Epidermal melanocyte (primary cell): ENCODE data around the gene EFL1.
"Not testable (repeated sequence)": the region's sequence is repeated elsewhere in the genome, so short reads cannot be mapped to it uniquely, and the experiment has no call there.

Experiments
- DNase-seq: peaks from one replicate; pipeline ENCODE4 v3.0.0; 2011; ENCODE audit warnings: low spot score; ENCODE audit not compliant: insufficient read length

Gene EFL1

DNA sequence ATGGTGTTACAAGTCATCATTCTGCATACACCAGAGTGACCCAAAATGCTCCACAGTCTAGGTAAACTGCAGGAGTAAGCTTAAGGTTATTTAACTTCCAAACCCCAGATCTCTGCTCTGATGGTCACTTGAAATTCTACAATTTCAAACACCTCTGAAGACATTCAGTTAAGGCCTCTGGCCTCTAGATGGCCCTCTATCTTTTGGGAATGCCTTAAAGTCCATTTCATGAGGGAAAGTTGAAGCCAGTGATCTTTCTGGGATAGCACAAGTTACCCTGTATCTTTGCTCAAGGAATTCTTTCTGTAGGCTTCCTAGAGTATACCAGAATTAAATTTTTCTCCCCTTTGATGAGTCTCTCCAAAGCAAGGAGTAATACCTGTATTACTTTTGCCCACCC is 18.7 kb upstream of the EFL1 start:
- DNase-seq: not testable (repeated sequence)

DNA sequence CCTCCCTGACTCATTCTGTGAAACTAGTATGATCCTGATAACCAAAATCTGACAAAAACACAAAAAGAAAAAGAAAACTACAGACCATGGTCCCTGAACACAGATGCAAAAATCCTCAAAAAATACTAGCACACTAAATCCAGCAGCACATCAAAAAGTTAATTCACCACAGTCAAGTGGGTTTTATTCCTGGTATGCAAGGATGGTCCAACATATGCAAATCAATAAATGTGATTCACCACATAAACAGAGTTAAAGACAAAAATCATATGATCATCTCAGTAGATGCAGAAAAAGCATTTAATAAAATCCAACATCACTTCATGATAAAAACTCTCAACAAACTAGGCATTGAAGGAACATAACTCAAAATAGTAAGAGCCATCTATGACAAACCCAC is 12.9 kb upstream of the EFL1 start:
- no peak for DNase-seq

DNA sequence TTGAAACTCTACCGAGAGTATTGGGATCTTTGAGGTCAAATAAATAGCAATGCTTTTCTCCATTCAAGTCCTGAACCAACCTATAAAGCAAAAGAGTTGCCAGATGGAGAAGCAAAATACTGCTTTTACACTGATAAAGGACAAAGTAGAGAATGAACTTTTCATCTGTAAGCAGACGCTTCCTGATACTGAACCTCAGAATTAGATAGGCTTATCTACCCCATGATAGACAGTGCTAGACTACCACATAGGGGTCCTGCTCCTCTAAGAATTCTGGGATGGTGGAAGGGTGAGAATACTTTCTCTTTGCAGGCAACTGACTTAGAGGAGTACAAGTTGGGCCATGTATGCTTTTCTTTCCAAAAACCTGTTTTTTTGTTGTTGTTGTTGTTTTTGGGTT is 9.6 kb upstream of the EFL1 start:
- DNase-seq: no peak

DNA sequence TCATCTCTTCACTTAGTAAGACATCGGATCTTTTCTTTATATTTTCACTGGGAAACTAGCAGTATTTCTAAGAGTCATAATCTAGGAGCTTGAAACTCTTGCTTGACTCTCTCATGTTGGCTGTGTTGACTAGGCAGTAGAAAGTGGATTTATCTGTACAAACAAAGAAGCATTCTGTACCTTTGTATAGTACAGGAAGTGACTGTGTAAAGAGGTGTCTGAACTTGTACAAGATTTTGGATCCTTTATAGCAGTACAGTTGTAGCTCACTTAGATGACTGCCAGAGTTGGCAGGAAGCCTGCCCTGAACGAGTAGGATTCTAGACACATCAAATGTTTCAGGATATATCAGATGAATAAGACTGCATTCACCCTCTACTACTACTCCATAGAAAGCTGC is 5.9 kb upstream of the EFL1 start:
- DNase-seq: not testable (repeated sequence)

DNA sequence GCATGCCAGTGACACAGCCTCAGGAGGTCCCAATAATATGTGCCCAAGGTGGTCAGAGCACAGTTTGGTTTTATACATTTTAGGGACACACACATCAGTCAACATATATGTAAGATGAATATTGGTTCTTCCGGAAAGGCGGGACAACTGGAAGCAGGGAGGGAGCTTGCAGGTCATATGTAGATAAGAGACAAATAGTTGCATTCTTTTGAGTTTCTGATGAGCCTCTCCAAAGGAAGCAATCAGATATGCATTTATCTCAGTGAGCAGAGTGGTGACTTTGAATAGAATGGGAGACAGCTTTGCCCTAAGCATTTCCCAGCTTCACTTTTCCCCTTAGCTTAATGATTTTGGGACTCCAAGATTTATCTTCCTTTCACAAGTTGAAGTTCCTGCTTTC is 4.6 kb upstream of the EFL1 start:
- DNase-seq: not testable (repeated sequence)

DNA sequence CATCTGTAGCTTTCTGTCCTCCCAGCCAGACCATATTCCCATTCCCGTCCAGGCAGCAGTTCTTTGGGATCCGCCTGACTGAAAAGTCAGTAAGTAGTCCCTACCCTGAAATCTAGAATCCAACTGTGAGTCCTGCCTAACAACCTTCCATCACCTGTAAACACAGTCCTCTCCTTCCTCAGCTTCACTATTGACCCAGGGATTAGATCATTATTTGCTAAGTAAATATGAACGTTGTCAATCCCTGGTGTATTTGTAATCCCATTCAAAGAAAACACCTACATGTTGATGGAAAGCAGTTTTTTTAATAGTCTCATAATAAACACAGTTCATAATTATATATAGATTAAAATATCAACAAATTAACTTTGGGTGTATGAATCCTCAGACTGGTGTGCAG is 816 bp upstream of the EFL1 start:
- no peak for DNase-seq

DNA sequence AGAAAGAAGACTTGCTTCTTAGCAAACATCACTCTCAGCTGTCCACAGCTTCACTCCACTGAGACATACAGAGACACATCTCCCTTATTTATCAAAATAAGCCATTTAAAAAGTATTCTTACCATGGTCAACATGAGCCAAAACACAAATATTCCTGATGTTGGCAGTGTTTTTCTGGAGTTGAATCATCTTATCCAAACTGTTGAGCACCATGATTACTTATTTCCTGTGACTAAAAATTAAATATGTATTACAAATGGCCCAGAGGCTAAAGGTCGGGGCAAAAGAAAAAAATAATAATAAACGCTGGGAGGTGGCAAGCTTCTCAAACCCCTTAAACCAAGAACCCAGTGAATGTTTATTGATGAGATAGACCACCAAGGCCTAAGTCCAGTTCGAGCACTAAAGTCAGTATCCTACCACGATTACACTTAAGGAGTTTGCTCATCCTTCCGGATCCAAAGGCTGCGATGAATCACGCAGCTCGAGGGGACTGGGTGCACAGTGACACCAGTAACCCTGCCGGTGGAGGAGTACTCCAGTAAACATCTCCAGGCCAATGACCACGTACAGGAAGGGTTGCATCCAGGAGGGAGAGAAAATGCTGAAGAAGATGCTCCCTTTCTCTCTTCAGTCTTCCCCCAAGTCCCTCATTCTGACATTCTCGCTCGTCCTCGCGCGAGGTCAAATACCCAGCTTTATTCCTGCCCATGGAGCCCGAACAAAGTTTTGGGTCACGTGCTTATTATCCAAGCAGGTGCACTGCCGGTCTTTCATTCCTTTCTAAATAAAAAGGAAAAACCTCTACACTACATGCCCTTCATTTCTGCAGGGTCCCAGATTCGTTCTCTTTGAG is 740 bp downstream of the EFL1 start:
- not testable (repeated sequence) for DNase-seq

DNA sequence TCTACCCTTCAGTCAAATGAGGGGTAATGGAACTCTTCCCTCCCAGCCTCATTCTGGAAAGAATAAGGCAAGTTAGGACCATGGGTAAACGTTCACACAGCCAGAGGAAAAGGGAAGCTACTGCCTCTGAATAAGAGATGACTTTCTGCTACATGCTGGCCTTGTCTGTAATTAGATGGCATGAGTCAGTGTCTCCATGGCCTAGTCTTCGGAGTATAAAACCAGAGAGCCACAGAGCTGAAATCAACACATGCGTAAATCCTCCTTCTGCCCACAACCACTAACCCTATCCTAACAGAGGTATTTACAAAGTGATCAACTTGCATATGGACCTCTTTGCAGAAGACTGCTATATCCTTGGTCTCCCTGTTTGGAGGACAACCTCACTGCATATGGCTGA is 14.3 kb downstream of the EFL1 start:
- not testable (repeated sequence) for DNase-seq

DNA sequence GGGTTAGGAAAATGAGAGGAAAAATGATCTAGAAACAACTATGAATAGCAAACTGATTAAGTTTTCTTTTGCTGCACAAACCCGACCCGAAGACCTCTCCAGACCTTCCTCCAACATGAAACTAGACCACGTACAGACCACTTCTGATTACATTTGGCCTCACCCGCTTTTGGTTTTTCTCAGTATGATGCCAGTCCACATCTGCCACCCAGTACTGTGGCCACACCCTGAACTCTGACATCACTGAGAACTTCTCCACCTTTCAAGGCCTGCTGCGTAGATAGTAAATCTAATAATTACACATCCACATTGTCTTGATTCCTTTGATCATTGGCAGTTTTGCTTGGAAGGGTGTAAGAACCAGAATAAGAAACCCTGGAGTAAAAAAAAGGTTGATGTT is 16.6 kb downstream of the EFL1 start:
- DNase-seq: not testable (repeated sequence)

DNA sequence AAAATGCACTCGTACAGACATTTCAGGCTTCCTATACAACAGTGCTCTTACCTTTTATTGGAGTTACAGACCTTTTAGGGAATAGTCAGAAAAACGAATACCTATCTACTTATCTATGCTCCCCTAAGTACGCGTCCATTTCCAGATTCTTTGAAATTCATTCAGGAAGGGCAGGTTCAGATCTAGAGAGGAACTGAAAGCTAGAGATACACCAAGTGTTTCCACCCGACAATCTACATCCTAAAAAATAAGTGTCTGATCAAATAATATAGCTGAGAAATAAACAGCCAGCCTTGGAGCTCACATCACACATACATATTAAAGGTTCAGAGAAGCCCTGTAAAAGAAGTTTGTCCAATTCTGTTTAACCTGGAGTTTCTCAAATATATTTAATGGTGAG is 18.9 kb downstream of the EFL1 start:
- DNase-seq: not testable (repeated sequence)

DNA sequence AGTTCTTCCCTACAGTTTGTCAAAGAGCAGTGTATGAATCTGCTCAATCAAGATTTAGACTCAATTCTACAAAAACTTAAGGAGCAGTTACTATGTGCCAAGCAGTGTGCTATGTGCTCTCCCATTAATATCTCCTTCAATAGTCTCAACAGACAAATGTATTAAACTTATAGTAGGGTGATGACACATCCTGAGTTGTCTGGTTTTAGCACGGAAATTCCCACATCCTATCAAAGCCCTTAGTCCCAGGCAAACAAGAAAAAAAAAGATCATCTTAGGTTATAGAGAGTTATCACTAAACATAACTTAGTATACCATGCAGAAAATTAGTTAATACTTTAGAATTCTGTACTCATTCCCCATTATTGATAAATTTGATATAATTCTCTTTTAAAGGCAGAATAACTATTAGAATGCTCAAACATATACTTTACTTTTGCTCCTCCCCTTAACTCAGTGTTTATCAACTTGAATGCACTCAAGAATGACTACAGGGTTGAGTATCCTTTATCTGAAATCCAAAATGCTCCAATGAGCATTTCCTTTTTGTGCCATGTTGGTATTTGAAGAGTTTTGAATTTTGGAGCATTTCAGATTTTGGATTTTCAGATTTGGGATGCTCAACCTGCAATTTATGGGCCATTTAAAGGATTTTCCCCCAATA is 20.6 kb downstream of the EFL1 start:
- not testable (repeated sequence) for DNase-seq

DNA sequence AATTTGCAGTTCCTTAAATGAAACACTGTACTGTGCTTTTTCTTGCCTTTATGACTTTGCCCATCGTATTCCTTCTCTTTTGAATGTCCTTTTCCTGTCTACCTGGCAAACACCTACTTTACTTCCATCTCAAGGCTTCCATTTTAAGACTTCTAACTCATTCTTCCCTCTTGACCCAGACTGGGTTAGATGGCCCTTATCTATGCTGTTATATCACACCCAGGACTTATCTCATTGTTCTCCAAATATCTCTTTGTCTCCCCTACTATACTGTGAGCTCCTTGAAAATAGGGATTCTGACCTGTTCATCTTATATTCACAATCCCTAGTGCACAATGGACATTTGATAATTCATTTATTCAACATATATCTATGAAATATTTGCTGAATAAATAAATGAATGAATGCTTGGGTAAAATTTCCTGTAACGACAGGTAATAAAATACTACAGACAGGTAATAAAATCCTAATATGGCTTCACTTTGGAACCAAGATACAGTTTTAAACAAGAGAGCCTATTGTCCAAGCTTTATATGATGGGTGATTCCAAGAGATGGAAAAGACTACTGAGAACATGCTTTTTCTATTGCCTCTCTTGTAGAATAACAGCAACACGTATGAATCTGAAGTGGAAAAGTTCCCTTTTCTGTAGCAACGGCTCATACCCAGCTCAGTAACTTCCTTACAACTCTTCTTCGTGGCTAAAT is 22.7 kb downstream of the EFL1 start:
- no peak for DNase-seq

DNA sequence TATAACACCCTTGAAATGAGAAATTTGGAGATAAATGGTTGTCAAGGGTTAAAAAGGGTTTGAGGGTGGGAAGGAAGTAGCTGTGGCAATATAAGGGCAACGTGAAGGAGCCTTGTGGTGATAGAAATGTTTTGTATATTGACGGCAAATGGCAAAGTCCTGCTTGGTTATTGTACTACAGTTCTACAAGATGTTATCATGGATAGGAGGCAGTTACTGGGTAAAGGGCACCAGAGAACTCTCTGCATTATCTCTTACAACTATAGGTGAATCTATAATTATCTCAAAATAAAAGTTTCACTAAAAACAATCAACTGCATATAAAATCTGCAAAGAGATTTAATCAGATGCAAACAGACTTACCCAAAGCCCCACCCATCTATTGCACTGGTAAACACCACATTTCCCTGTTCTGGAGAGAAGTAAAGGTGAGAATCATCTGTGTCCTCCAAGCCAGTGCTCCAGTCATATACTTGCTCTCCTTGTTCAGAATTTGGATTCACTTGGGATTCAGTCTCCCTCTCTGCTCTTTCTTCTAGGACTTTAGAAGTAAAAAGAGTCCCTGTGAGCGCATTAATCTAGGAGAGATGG is 24.5 kb downstream of the EFL1 start:
- not testable (repeated sequence) for DNase-seq

DNA sequence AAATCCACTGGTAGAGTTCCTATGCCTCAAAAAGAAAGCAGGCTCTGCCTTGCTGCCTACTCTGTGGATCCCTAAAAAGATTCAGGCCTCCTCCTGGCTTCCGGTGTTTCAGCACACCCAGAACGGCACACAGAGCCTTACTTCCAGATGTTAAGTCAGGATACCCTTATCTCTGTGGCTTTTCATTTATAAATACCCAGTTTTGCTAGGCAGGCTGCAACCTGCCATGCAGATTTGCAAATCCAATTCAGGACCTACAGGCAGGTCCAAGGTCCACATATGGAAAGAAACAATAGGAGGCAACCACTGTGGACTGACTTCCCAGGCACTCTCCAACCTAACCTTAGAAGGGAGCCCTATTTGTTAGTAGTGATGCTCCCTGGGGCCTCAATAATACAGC is 30.7 kb downstream of the EFL1 start:
- no peak for DNase-seq

DNA sequence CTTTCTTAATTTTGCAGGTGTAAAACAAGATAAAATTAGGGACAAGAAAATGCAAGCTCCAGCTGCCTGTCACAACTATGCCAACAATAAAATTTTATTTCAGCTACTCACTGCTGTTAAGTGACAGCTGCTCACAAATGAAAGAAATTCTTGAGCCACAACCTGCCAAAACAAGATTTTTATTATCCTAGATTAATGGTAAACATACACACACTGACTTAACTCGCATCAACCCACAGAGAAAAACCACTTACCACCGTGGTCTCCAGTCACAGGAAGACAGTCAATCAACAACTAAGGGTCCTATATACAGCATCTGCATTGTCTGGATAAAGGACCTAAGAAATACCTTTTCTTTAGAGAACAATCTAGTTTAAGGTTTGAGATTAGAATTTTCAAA is 31.3 kb downstream of the EFL1 start:
- DNase-seq: no peak

DNA sequence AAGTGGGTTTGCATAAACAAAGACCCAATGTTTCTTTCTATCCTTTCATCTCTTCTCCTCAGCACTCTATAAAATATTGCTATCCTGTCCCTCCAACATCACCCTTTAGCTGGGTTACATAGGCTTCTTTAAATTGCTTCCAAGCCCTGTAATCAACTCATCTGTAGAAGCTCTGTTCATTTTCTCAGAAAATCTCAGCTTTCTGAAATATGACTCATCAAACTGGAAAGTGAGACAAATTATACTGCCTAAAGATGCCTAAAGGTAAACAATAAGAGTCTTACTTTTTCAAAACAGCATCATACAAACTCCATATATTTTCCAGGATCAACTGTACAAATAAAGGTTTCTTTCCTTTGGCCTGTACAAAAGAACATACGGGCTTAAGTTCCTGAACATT is 33.8 kb downstream of the EFL1 start:
- DNase-seq: no peak

DNA sequence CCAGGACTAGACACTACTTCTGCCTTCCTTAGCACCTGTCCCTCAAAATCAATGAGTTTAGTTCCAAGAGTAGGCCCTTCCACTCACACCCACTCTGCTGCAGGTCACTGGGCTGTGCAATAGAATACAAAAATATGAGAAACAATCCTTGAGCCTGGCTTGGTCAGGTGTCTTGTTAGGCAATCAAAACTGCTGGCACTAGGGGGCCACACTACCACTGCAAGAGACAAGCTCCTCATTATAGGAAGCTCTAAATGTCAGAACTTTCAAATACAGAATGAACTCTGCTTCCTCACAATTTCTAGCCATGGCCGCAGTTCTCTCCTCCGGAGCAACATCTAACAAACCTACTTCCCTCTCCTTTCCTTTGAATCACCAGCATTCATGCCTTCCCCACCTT is 41.0 kb downstream of the EFL1 start:
- not testable (repeated sequence) for DNase-seq

DNA sequence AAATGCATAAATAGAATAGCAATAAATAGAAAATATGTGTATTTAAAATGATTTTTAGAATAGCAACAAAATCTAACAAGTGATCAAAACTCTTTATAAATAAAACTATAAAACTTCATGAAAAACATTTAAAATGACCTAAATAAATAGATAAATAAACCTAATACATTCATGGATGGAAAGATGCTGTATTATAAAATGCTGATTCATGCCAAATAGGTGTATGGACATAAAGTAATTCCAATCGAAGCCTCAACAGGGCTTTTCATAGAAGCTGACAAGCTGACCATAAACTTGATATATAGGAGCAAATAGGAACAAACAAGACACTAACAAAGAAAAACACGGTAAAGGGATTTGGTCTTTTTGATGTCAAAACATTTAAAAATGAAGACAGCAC is 46.4 kb downstream of the EFL1 start:
- DNase-seq: not testable (repeated sequence)

DNA sequence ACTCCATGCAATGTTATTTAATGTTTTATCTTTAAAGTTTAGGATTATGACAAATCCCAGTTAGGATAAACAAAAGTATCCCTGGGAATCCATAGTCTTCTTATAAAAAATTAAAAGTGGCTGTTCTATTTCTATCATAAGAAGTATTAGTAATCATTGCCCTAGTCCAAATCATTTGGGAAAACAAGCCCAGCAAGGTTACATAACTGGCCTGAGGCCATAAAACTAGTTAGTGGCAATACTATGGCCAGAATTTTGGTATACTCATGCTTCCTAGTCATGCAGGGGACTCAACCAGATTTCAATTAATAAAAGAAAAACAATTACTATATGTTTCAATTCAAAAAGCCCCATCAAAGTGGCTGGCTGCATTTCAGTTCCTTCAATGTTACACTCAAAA is 50.3 kb downstream of the EFL1 start:
- DNase-seq: not testable (repeated sequence)

DNA sequence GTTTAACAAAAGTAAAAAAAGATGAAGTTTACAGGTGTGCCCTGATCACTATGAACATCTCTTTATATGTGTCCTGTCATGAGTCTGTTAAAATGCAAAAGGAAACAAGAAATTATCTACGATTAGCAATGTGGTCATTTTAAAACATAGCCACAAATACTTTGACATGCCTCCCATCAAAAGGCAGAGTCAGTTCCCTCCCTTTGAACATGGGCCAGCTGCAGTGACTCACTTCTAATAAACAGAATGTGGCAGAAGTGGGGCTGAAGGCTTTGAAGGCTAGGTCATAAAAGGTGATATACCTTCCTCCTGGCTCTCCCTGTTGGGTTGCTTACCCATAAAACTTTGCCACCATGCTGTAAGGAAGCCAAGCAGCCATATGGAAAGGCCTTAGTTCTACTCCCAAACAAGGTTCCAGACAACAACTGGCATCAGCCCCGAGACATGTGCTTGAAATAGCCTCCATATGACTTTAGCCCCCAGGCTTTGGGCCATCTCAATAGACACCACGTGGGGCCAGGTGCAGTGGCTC is 52.4 kb downstream of the EFL1 start:
- not testable (repeated sequence) for DNase-seq

DNA sequence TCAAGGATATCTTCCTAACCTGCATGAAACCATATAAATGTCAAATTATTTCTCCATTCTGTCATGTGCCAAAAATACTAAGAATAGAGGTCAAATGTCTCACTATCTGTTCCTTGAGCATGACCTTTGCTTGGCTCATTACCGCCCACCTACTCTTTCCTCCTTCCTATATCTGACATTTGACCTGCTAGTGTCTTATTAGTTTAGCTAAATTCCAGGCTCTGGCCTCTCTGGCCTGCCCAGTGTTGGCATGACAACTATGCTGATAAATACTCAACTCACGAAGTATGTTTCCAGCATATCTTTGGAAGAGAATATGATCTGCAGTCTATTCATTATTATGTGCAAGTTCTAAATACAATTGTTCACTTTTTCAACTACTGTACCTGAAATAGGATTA is 58.0 kb downstream of the EFL1 start:
- DNase-seq: not testable (repeated sequence)
